ENCODE measurements around the gene ZNRF1. TPM values are rescaled to one million over a fixed set of nuclear protein-coding genes. Genes with fewer than 3 reads are reported as not detected.
"Not testable (repeated sequence)": the region's sequence is repeated elsewhere in the genome, so short reads cannot be mapped to it uniquely, and the experiment has no call there.

Gene ZNRF1
- polyA plus RNA-seq, 4 donors, result 34.8 to 37.0 (median 35.3) TPM

- DNase-seq (ENCODE audit: low read depth in 4 of 4, low spot score in 3 of 4), result no peak
Measured at GRCh38 chr16:75074920-75075687, 76.3 kb downstream of the ZNRF1 start.

DNA sequence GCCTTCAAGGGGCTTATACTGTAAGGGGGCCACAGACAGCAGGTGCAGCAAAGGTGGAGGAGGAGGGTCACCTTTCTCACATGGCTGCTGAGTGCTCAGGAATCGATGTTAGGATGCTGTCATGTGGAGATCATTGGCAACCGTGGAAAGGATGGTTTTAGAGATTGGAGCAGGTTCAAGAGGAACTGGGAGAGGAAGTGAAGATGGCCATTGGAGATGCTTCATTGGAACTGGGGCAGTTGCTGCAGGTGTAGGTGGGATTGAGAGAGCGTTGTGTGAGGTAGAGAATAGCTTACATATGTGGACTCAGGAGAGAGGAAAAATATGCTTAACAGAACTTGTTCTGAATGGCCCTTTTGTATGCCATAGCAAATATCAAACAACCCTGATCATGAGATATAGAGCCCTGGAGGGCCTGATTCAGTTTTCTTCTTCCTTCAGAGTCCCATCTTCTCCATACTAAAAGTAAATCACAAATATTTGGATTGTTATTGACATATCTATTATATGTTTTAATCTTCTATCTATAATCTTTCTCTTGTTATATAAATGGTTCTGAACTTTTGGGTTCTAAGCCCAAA lies 77.0 kb downstream of the ZNRF1 start:
- DNase-seq (ENCODE audit: low read depth in 4 of 4, low spot score in 3 of 4), result no peak

GRCh38 chr16:75078886-75079285 lies 80.1 kb downstream of the ZNRF1 start:
- DNase-seq (ENCODE audit: low read depth in 4 of 4, low spot score in 3 of 4), result no peak

GRCh38 chr16:75079346-75079926 lies 80.6 kb downstream of the ZNRF1 start:
- DNase-seq (ENCODE audit: low read depth in 4 of 4, low spot score in 3 of 4), result no peak

DNA sequence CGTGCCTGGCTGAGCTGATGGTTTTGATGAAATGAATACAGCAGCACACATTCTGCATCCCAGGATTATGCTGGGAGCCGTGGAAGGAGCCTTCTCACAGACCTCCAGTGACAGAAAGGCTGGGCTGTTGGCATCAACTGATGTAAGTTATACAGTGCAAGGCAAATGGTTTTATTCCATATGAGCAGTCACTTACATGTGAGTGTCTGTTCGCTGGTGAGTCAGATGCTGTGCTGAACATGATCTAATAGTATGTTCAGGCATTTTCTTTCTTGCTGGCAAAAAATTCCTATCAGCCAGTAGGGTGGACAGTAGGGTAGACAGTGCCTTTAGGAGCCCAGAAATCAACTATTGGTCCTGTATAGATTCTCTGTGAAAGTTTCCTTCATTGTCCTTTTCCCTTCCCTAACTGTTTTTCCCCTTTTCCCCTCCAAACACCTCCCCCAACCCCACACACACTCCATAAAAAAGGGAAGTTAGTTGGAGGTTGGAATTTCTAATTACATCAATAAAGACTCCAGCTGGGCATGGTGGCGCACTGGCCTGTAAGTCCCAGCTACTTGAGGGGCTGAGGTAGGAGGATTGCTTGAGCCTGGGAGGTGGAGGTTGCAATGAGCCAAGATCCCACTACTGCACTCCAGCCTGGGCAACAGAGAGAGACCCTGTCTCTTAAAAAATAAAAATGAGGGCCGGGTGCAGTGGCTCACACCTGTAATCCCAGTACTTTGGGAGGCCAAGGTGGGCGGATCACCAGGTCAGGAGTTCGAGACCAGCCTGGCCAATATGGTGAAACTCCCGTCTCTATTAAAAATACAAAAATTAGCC lies 81.6 kb downstream of the ZNRF1 start:
- DNase-seq (ENCODE audit: low read depth in 4 of 4, low spot score in 3 of 4), result no peak

DNA sequence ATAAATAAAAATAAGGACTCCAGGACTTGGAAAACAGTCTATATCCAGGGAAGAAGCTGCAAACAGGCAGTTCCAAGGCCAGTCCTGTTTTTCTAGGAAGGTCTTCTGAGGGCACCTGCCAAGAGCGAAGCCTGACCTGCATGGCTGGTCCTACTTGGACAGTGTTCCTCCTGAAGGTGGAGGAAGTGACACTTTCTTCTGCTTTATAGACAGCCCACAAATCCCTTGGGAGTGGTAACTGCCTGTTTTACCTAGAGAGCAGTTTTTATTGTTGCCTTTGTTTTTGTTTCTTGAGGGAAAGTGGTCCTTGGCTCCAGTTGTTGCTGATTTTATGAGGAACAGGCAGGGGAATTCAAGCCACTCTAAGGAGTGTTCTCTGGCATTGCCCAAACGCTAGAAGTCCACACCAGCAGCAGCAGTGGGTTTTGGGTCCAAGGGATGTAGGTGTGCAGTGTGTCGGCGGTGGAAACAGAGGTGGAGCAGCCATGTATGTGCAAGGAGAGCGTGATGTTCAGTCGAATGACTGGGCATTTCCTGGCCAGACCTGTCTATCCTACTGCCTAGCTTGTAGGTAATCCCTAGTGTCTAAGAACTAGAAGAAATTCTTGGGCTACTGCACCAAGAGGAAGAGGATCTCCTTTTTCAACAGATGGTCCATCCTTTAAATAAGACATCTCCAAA lies 82.5 kb downstream of the ZNRF1 start:
- DNase-seq (ENCODE audit: low read depth in 4 of 4, low spot score in 3 of 4), result no peak

GRCh38 chr16:75083813-75084212 lies 85.0 kb downstream of the ZNRF1 start:
- no peak for DNase-seq (ENCODE audit: low read depth in 4 of 4, low spot score in 3 of 4)

- no peak for DNase-seq (ENCODE audit: low read depth in 4 of 4, low spot score in 3 of 4)
Measured at GRCh38 chr16:75085556-75085955, 86.7 kb downstream of the ZNRF1 start.

DNA sequence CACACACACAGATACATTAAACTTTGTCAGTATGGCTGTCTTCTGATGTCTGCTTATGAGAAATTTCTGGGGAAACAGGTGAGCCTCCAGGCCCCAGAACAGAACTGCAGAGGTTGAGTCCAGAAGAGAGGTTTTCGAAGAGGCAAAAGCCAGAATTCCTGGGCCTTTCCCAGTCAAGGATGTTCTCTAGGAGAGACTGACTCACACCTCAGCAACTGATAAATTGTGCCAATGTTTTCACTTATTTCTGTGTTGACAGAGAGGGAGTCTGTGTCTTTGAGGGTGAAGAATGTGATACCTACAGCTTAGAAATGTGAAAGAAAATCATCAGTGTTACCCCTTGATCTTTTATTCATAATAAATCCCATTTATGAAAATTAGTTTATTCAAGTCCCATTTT lies 87.5 kb downstream of the ZNRF1 start:
- no peak for DNase-seq (ENCODE audit: low read depth in 4 of 4, low spot score in 3 of 4)

- no peak for DNase-seq (ENCODE audit: low read depth in 4 of 4, low spot score in 3 of 4)
Measured at GRCh38 chr16:75086688-75087374, 88.0 kb downstream of the ZNRF1 start.

- DNase-seq (ENCODE audit: low read depth in 4 of 4, low spot score in 3 of 4), result no peak
Measured at GRCh38 chr16:75087375-75087979, 88.7 kb downstream of the ZNRF1 start.

DNA sequence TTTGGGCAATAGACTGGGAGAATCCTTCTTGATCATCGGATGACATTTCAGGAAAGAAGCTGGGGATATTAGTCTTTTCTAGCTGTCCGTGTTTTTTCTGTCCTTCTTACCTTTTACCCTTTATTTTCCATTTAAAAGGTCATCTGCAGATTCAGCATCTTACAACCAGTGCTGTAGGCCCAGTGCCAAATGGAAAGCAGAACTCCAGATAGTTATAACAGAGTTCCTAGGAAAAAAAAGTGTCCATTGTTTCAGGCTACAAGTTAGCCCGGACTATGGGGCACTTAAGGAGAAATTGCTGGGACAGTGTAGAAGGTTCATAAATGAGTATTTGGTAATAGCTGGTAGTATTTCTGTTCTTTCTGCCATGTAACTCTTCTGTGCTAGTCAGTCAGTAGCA lies 89.4 kb downstream of the ZNRF1 start:
- DNase-seq (ENCODE audit: low read depth in 4 of 4, low spot score in 3 of 4), result no peak

GRCh38 chr16:75088934-75089333 lies 90.1 kb downstream of the ZNRF1 start:
- no peak for DNase-seq (ENCODE audit: low read depth in 4 of 4, low spot score in 3 of 4)

- no peak for DNase-seq (ENCODE audit: low read depth in 4 of 4, low spot score in 3 of 4)
Measured at GRCh38 chr16:75089486-75090202, 90.8 kb downstream of the ZNRF1 start.

GRCh38 chr16:75090899-75091298 lies 92.1 kb downstream of the ZNRF1 start:
- not testable (repeated sequence) for DNase-seq (ENCODE audit: low read depth in 4 of 4, low spot score in 3 of 4)

- not testable (repeated sequence) for DNase-seq (ENCODE audit: low read depth in 4 of 4, low spot score in 3 of 4)
Measured at GRCh38 chr16:75091619-75092018, 92.8 kb downstream of the ZNRF1 start.

- DNase-seq (ENCODE audit: low read depth in 4 of 4, low spot score in 3 of 4), result no peak
Measured at GRCh38 chr16:75092777-75093176, 94.0 kb downstream of the ZNRF1 start.

DNA sequence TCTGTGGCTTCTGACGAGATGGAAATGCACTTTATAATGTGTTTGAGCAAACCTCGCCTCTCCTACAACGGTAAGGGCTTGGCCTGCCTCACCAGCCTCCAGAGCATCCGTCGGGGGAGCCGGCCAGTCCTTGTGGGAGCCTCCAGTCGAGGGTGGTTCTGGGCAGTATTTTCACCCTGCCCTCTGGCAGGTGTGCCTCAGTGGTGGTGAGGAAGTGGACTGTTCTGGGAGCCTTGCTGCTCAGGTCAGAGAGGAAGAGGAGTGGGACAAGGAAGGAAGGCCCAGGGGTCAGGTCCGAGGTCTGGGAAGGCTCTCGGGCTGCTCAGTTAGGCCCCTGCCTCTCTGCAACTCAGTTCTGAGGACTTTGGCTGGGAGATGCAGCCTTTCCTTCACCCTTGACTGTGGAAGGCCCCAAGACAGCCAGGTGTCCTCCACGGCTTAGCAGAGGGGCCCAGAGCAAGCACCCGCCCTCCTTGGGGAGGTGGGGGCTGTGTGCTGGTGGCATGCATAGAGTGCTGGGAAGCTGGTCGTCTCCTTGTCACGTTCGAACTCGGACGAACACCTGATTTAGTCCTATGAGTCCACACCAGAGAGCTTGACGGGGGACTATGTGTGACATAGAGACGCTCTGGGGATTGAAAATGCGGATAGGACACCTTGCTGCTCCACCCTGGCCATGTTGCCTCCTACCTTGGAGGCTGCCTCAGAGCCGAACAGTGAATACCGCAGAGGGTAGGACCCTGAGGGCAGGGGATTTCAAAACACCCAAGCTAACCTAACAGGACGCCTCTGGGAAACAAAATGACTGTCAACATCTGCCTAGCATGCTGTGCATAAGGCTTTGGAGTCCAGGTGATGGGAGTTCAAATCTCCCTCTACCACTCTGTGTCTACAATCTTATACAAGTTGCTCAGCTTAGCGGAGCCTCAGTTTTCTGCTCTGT lies 95.0 kb downstream of the ZNRF1 start:
- DNase-seq (ENCODE audit: low read depth in 4 of 4, low spot score in 3 of 4), result no peak

All from right renal pelvis (tissue), 4 donors.